Measurements from ENCODE around the gene KANK4. TPM values are rescaled to one million over a fixed set of nuclear protein-coding genes. Genes with fewer than 3 reads are reported as not detected.

Gene KANK4
- total and polyA plus RNA-seq, 9 donors: 0.05 to 0.83 (median 0.19) TPM; not detected in 1

GRCh38 chr1:62285984-62286785, 33.0 kb downstream of the KANK4 start:
- Histone ChIP-seq H3K27me3 (no peaks in the 10 kb centered on the region), H3K4me1 (ENCODE audit: insufficient read depth) (no peaks in the 10 kb centered on the region), H3K27ac (no peak overlapping the region), H3K9me3 (no peaks in the 10 kb centered on the region), H3K4me3 (no peak overlapping the region), H3K36me3 (no peaks in the 10 kb centered on the region)
- WGBS, 3 donors: 7 to 11% (median 11%) methylated on average over 20 of the region's 20 CpGs
- intact Hi-C loops (cut with DNase I): no loop called here
- TF ChIP-seq POLR2A (IDR thresholded peaks at IDR 0.05) (no peak), CTCF (IDR thresholded peaks at IDR 0.05) (no peak), EP300 (IDR thresholded peaks at IDR 0.05) (no peak)
- DNase-seq: no peak

- no peaks in the 10 kb centered on the region for H3K36me3 ChIP-seq
- H3K27me3 ChIP-seq: no peaks in the 10 kb centered on the region
- no peaks in the 10 kb centered on the region for H3K9me3 ChIP-seq
- H3K4me3 ChIP-seq: no peak overlapping the region
- no peak for DNase-seq
- TF ChIP-seq POLR2A (IDR thresholded peaks at IDR 0.05) (no peak), CTCF (IDR thresholded peaks at IDR 0.05) (no peak), EP300 (IDR thresholded peaks at IDR 0.05) (no peak)
- no peaks in the 10 kb centered on the region for H3K4me1 ChIP-seq (ENCODE audit: insufficient read depth)
- WGBS, 3 donors: 5 to 11% (median 7%) methylated on average over 1 of the region's 1 CpG
- no peak overlapping the region for H3K27ac ChIP-seq
- intact Hi-C loops (cut with DNase I): no loop called here
These were observed 33.8 kb downstream of the KANK4 start for GRCh38 chr1:62285440-62285839.

GRCh38 chr1:62283986-62284385, 35.2 kb downstream of the KANK4 start:
- no peaks in the 10 kb centered on the region for H3K9me3 ChIP-seq
- WGBS, 3 donors: 68 to 72% (median 70%) methylated on average over 5 of the region's 5 CpGs
- H3K27ac ChIP-seq: no peak overlapping the region
- H3K4me1 ChIP-seq (ENCODE audit: insufficient read depth): no peaks in the 10 kb centered on the region
- no peak for DNase-seq
- H3K4me3 ChIP-seq: no peak overlapping the region
- intact Hi-C loops (cut with DNase I): no loop called here
- no peak for TF ChIP-seq CTCF (IDR thresholded peaks at IDR 0.05)
- TF ChIP-seq EP300 (IDR thresholded peaks at IDR 0.05): no peak
- H3K36me3 ChIP-seq: no peaks in the 10 kb centered on the region
- no peaks in the 10 kb centered on the region for H3K27me3 ChIP-seq

GRCh38 chr1:62282909-62283755, 36.1 kb downstream of the KANK4 start:
- TF ChIP-seq CTCF (IDR thresholded peaks at IDR 0.05) (no peak), EP300 (IDR thresholded peaks at IDR 0.05) (no peak), POLR2A (IDR thresholded peaks at IDR 0.05) (no peak)
- no peak for DNase-seq
- 76 to 85% (median 80%) methylated on average over 8 of the region's 8 CpGs for WGBS, 3 donors
- Histone ChIP-seq H3K9me3 (no peaks in the 10 kb centered on the region), H3K4me1 (ENCODE audit: insufficient read depth) (no peaks in the 10 kb centered on the region), H3K27me3 (no peaks in the 10 kb centered on the region), H3K27ac (no peak overlapping the region), H3K36me3 (no peaks in the 10 kb centered on the region), H3K4me3 (no peak overlapping the region)
- intact Hi-C loops (cut with DNase I): no loop called here
